Stimulated activated CD8-positive, alpha-beta memory T cell treated with anti-CD3 and anti-CD28 coated beads, Interleukin-4, amount 100 ng/mL, for 48 hours (primary cell): Measurements from ENCODE around the gene COPS9.
A peak's percentile ranks its signal among the peaks of the same experiment; 100 is the strongest.

ENCODE experiments used
- DNase-seq: peaks from one replicate; pipeline ENCODE4 v3.0.0-alpha.2; 2020

Gene COPS9

GRCh38 chr2:240147382-240147781 is 11.3 kb upstream of the COPS9 start:
- DNase-seq: no peak

GRCh38 chr2:240146627-240147278 is 10.6 kb upstream of the COPS9 start:
- DNase-seq: no peak

- DNase-seq: no peak
These were observed 10.0 kb upstream of the COPS9 start for GRCh38 chr2:240146141-240146561.

GRCh38 chr2:240145461-240145860 is 9.4 kb upstream of the COPS9 start:
- no peak for DNase-seq

GRCh38 chr2:240144649-240145261 is 8.7 kb upstream of the COPS9 start:
- DNase-seq: no peak

GRCh38 chr2:240143801-240144648 is 7.9 kb upstream of the COPS9 start:
- peak; percentile 92 for DNase-seq

GRCh38 chr2:240143276-240143675 is 7.2 kb upstream of the COPS9 start:
- DNase-seq: no peak

- DNase-seq: no peak
These were observed 6.8 kb upstream of the COPS9 start for GRCh38 chr2:240142859-240143258.

GRCh38 chr2:240142256-240142775 is 6.2 kb upstream of the COPS9 start:
- DNase-seq: no peak

GRCh38 chr2:240141736-240142135 is 5.6 kb upstream of the COPS9 start:
- DNase-seq: no peak

GRCh38 chr2:240140920-240141319 is 4.8 kb upstream of the COPS9 start:
- no peak for DNase-seq

GRCh38 chr2:240140511-240140910 is 4.4 kb upstream of the COPS9 start, which contains the start of gene OTOS:
Gene OTOS (minus strand): TSS chr2:240140658. CDS start chr2:240140326, 332 bp downstream.
- DNase-seq: no peak

- DNase-seq: peak; percentile 16
These were observed 3.7 kb upstream of the COPS9 start for GRCh38 chr2:240139666-240140393.

GRCh38 chr2:240139011-240139441 is 2.9 kb upstream of the COPS9 start:
- no peak for DNase-seq

GRCh38 chr2:240138254-240138984 is 2.3 kb upstream of the COPS9 start:
- DNase-seq: peak; percentile 19

- peak; percentile 22 for DNase-seq
These were observed 1.6 kb upstream of the COPS9 start for GRCh38 chr2:240137596-240138253.

GRCh38 chr2:240136671-240137292 is 677 bp upstream of the COPS9 start:
- DNase-seq: no peak

- no peak for DNase-seq
These were observed 446 bp downstream of the COPS9 start for GRCh38 chr2:240135706-240136012.

- DNase-seq: peak; percentile 22
These were observed 1.1 kb downstream of the COPS9 start for GRCh38 chr2:240134956-240135520.

GRCh38 chr2:240134466-240134865 is 1.6 kb downstream of the COPS9 start:
- peak; percentile 14 for DNase-seq

GRCh38 chr2:240133401-240133800 is 2.7 kb downstream of the COPS9 start:
- peak; percentile 3 for DNase-seq
